HepG2 (cell line): Measurements from ENCODE around the gene RSL1D1. TPM values are rescaled to one million over a fixed set of nuclear protein-coding genes. Genes with fewer than 3 reads are reported as not detected.
A peak's percentile ranks its signal among the peaks of the same experiment; 100 is the strongest.

ENCODE experiments used
- ADNP ChIP-seq: sonication (generic); formaldehyde crosslinking; IDR thresholded peaks from 2 replicates; pipeline ENCODE4 v1.4.0; 2020; ENCODE audit warnings: missing genetic modification reagents
- ARNTL ChIP-seq: sonication (generic); formaldehyde crosslinking; IDR thresholded peaks from 2 replicates; pipeline ENCODE4 v1.4.0; 2020; ENCODE audit warnings: mild to moderate bottlenecking, missing genetic modification reagents
- ATRX ChIP-seq: sonication (generic); formaldehyde crosslinking; IDR thresholded peaks from 2 replicates; pipeline ENCODE4 v1.4.0; 2020; ENCODE audit warnings: missing genetic modification reagents, borderline replicate concordance
- BORCS8-MEF2B ChIP-seq: sonication (generic); formaldehyde crosslinking; IDR thresholded peaks from 2 replicates; pipeline ENCODE4 v1.8.0; 2022; ENCODE audit warnings: mild to moderate bottlenecking, missing genetic modification reagents
- CAMTA2 ChIP-seq: sonication (generic); formaldehyde crosslinking; IDR thresholded peaks from 2 replicates; pipeline ENCODE4 v1.4.0; 2020; ENCODE audit warnings: mild to moderate bottlenecking, missing genetic modification reagents, borderline replicate concordance
- ELF1 ChIP-seq: sonication (generic); formaldehyde crosslinking; IDR thresholded peaks from 2 replicates; pipeline ENCODE4 v1.4.0; 2020; ENCODE audit warnings: missing genetic modification reagents
- ERF ChIP-seq: IDR thresholded peaks from 2 replicates; pipeline ENCODE4 v1.6.1; 2018; ENCODE audit warnings: missing biosample characterization, missing genetic modification reagents
- ESRRA ChIP-seq: sonication (generic); formaldehyde crosslinking; IDR thresholded peaks from 2 replicates; pipeline ENCODE4 v1.5.1; 2020; ENCODE audit warnings: mild to moderate bottlenecking, low read depth, missing genetic modification reagents
- HDAC6 ChIP-seq: fragments of 200-600 bp; sonication (generic); IDR thresholded peaks from 2 replicates; pipeline ENCODE4 v1.7.0; 2017; ENCODE audit warnings: mild to moderate bottlenecking, antibody characterized with exemption, low read length, low read depth
- HHEX ChIP-seq: IDR thresholded peaks from 2 replicates; pipeline ENCODE4 v1.6.1; 2016; ENCODE audit warnings: control low read depth
- RBM39 ChIP-seq: fragments of 200-400 bp; formaldehyde crosslinking; IDR thresholded peaks from one replicate; pipeline ENCODE4 v1.6.1; 2018; ENCODE audit warnings: antibody characterized with exemption, mild to moderate bottlenecking, low read depth, low read length; ENCODE audit not compliant: poor library complexity, severe bottlenecking
- SATB2 ChIP-seq: sonication (generic); formaldehyde crosslinking; IDR thresholded peaks from 2 replicates; pipeline ENCODE4 v1.5.0; 2020; ENCODE audit warnings: missing genetic modification reagents
- ZNF326 ChIP-seq: sonication (generic); formaldehyde crosslinking; IDR thresholded peaks from 2 replicates; pipeline ENCODE4 v1.4.0; 2020; ENCODE audit warnings: missing genetic modification reagents, borderline replicate concordance
- ZNF558 ChIP-seq: sonication (generic); formaldehyde crosslinking; IDR thresholded peaks from 2 replicates; pipeline ENCODE4 v1.9.0; 2022; ENCODE audit warnings: mild to moderate bottlenecking, missing genetic modification reagents, borderline replicate concordance
- ZNF564 ChIP-seq: sonication (generic); formaldehyde crosslinking; IDR thresholded peaks from 2 replicates; pipeline ENCODE4 v1.8.1; 2023; ENCODE audit warnings: mild to moderate bottlenecking, missing genetic modification reagents
- ZNF777 ChIP-seq: sonication (generic); formaldehyde crosslinking; IDR thresholded peaks from 2 replicates; pipeline ENCODE4 v1.4.0; 2020; ENCODE audit warnings: missing genetic modification reagents
- ZNF891 ChIP-seq: sonication (generic); formaldehyde crosslinking; IDR thresholded peaks from 2 replicates; pipeline ENCODE4 v1.5.0; 2020; ENCODE audit warnings: mild to moderate bottlenecking, missing genetic modification reagents
- ZSCAN21 ChIP-seq: sonication (generic); formaldehyde crosslinking; IDR thresholded peaks from 2 replicates; pipeline ENCODE4 v1.8.0; 2022; ENCODE audit warnings: mild to moderate bottlenecking, missing genetic modification reagents, moderate library complexity, borderline replicate concordance
- polyA plus RNA-seq, 8 experiments: library from polyadenylated mRNA; depleted of rRNA in 3 of 8; stranded (reverse) in 7 of 8; unstranded in 1 of 8; fragments of >200 nt; fragmentation: Illumina TruSeq in 4 of 8; extraction: Trizol in 4 of 8; gene quantifications; 2 replicates each; pipeline versions ENCODE4 v1.2.1 to v1.2.3, GENCODE V29; 2011 to 2016; ENCODE audit warnings: low read depth in 4 of 8, missing spikeins in 1 of 8, mixed read lengths in 1 of 8; ENCODE audit not compliant: insufficient read depth in 1 of 8
- total RNA-seq, 5 experiments: library from RNA; depleted of rRNA; stranded (reverse); fragments of >200 nt; fragmentation: Illumina TruSeq; extraction: Trizol; gene quantifications; 2 replicates each; pipeline ENCODE4 v1.2.3, GENCODE V29; 2016; ENCODE audit warnings: low read depth in 1 of 5
- TF ChIP-seq, protein P1 (sequence below): sonication (generic); formaldehyde crosslinking; IDR thresholded peaks from 2 replicates; pipeline ENCODE4 v1.5.0; 2020; ENCODE audit warnings: mild to moderate bottlenecking, missing genetic modification reagents
- TF ChIP-seq, protein P2 (sequence below): sonication (generic); formaldehyde crosslinking; IDR thresholded peaks from 2 replicates; pipeline ENCODE4 v1.5.0; 2020; ENCODE audit warnings: missing genetic modification reagents
- TF ChIP-seq, protein P3 (sequence below): IDR thresholded peaks from 2 replicates; pipeline ENCODE4 v1.6.1; 2016; ENCODE audit warnings: low read depth, borderline replicate concordance
- TF ChIP-seq, protein P4 (sequence below): sonication (generic); formaldehyde crosslinking; IDR thresholded peaks from 2 replicates; pipeline ENCODE4 v1.5.0; 2020; ENCODE audit warnings: missing genetic modification reagents
- TF ChIP-seq, protein P5 (sequence below): sonication (generic); formaldehyde crosslinking; conservative IDR thresholded peaks from 2 replicates; pipeline ENCODE4 v1.4.0; 2020; ENCODE audit warnings: missing genetic modification reagents

RSL1D1 gene
- total and polyA plus RNA-seq, 2 of the 13 experiments (the other 11 are each of a cell fraction or from before 2014, with no cell fraction given), result 187 to 343 TPM

DNA sequence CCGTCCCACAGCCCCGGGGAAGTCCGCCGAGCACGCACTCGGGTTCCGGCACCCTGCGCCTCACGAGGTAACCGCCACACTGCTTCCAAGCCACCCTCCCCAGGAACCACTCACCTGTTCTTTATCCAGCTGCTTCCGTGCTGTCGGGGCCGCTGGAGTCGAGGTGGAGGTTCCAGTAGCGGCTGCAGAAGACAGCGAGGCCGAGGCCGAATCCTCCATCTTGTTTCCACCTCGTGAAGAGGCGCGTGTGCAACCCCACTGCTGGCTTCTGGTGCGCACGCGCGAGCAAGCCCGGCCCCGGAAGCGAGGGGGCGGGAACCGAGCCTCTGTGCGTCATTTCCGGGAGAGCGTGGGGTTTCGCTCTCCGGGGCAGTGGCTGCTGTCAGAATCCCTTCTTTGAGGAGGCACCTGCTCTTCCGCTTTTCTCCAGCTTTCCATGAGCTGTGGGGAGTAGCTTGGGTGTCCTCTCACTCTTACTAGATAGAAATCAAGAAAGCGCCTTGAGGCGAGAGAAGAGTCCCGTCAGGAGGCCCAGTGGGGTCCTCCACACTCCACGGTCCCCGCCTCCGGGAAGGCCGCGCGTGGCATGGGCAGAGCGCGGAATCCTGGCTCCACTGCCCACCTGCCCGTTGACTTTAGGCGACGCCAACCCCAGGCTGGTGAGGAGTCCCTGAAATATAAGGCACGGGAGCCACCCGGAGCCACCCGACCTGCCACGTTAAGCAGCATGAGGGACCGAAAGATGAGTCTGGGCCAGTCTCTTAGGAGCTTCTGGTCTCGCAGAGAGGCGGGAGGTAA lies at the start of gene RSL1D1 (continued):
- TF ChIP-seq, protein P1, sequence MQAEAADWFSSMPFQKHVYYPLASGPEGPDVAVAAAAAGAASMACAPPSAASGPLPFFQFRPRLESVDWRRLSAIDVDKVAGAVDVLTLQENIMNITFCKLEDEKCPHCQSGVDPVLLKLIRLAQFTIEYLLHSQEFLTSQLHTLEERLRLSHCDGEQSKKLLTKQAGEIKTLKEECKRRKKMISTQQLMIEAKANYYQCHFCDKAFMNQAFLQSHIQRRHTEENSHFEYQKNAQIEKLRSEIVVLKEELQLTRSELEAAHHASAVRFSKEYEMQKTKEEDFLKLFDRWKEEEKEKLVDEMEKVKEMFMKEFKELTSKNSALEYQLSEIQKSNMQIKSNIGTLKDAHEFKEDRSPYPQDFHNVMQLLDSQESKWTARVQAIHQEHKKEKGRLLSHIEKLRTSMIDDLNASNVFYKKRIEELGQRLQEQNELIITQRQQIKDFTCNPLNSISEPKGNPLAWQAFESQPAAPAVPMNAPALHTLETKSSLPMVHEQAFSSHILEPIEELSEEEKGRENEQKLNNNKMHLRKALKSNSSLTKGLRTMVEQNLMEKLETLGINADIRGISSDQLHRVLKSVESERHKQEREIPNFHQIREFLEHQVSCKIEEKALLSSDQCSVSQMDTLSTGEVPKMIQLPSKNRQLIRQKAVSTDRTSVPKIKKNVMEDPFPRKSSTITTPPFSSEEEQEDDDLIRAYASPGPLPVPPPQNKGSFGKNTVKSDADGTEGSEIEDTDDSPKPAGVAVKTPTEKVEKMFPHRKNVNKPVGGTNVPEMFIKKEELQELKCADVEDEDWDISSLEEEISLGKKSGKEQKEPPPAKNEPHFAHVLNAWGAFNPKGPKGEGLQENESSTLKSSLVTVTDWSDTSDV (CRISPR knock-in tag), result no peak; the same call in 1 of the 2 replicates
- TF ChIP-seq ZNF326 (CRISPR knock-in tag) (no peak), ARNTL (CRISPR knock-in tag) (peak; percentile 96), ZSCAN21 (CRISPR knock-in tag) (peak; percentile 60; the same call in 1 of the 2 replicates), CAMTA2 (CRISPR knock-in tag) (peak; percentile 26; the same call in 1 of the 2 replicates), ATRX (CRISPR knock-in tag) (no peak), ADNP (CRISPR knock-in tag) (no peak), ZNF777 (CRISPR knock-in tag) (peak; percentile 70), SATB2 (peak; percentile 90; the same call in 1 of the 2 replicates), ESRRA (CRISPR knock-in tag) (peak; percentile 89; the same call in 1 of the 2 replicates), RBM39 (peak; percentile 54), ZNF564 (CRISPR knock-in tag) (peak; percentile 40; the same call in 1 of the 2 replicates), HDAC6 (no peak), ZNF558 (CRISPR knock-in tag) (peak; percentile 92; the same call in 1 of the 2 replicates), ZNF891 (peak; percentile 93), BORCS8-MEF2B (CRISPR knock-in tag) (peak; percentile 95), ELF1 (peak; percentile 90), HHEX (CRISPR knock-in tag) (no peak; the same call in 1 of the 2 replicates), ERF (CRISPR knock-in tag) (peak; percentile 97)
- TF ChIP-seq, protein P2, sequence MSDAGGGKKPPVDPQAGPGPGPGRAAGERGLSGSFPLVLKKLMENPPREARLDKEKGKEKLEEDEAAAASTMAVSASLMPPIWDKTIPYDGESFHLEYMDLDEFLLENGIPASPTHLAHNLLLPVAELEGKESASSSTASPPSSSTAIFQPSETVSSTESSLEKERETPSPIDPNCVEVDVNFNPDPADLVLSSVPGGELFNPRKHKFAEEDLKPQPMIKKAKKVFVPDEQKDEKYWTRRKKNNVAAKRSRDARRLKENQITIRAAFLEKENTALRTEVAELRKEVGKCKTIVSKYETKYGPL (CRISPR knock-in tag), result no peak
- TF ChIP-seq, protein P3, sequence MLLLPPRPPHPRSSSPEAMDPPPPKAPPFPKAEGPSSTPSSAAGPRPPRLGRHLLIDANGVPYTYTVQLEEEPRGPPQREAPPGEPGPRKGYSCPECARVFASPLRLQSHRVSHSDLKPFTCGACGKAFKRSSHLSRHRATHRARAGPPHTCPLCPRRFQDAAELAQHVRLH (CRISPR knock-in tag), result peak; percentile 86; the same call in 1 of the 2 replicates
- TF ChIP-seq, protein P4, sequence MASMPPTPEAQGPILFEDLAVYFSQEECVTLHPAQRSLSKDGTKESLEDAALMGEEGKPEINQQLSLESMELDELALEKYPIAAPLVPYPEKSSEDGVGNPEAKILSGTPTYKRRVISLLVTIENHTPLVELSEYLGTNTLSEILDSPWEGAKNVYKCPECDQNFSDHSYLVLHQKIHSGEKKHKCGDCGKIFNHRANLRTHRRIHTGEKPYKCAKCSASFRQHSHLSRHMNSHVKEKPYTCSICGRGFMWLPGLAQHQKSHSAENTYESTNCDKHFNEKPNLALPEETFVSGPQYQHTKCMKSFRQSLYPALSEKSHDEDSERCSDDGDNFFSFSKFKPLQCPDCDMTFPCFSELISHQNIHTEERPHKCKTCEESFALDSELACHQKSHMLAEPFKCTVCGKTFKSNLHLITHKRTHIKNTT (CRISPR knock-in tag), result 0 out of 2 replicates have a peak, but pooled peaks have one; percentile 65
- TF ChIP-seq, protein P5, sequence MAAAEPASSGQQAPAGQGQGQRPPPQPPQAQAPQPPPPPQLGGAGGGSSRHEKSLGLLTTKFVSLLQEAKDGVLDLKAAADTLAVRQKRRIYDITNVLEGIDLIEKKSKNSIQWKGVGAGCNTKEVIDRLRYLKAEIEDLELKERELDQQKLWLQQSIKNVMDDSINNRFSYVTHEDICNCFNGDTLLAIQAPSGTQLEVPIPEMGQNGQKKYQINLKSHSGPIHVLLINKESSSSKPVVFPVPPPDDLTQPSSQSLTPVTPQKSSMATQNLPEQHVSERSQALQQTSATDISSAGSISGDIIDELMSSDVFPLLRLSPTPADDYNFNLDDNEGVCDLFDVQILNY (CRISPR knock-in tag), result no peak; the same call in 1 of the 2 replicates
